Upper lobe of right lung (tissue), 1 donor: ENCODE results near the gene MT1M. TPM values are rescaled to one million over a fixed set of nuclear protein-coding genes. Genes with fewer than 3 reads are reported as not detected.
A peak's percentile ranks its signal among the peaks of the same experiment; 100 is the strongest.

Source experiments
- ATAC-seq: fragments of 200-7000 bp; cut with Tn5 transposase; one replicate; pipeline ENCODE4 v1.9.1; 2020; ENCODE audit warnings: mild to moderate bottlenecking, moderate library complexity
- DNase-seq: peaks from one replicate; pipeline ENCODE4 v3.0.0-alpha.2; 2020
- H3K27ac ChIP-seq: fragments of 200-600 bp; one replicate; pipeline ENCODE4 v1.8.0; 2022
- H3K27me3 ChIP-seq: fragments of 200-600 bp; one replicate; pipeline ENCODE4 v1.8.0; 2022; ENCODE audit warnings: mild to moderate bottlenecking
- H3K36me3 ChIP-seq: fragments of 200-600 bp; one replicate; pipeline ENCODE4 v1.8.0; 2022
- H3K4me1 ChIP-seq: fragments of 200-600 bp; one replicate; pipeline ENCODE4 v1.8.0; 2022
- H3K4me3 ChIP-seq: fragments of 200-600 bp; one replicate; pipeline ENCODE4 v1.8.0; 2022; ENCODE audit warnings: mild to moderate bottlenecking
- H3K9me3 ChIP-seq: fragments of 200-600 bp; one replicate; pipeline ENCODE4 v1.8.0; 2022
- intact Hi-C: fragments of 100-400 bp; cut with DNase I; formaldehyde crosslinking; loops from one replicate; pipeline ENCODE4 v1.11.0; 2022
- total RNA-seq: library from RNA; stranded (reverse); fragmentation: NEBNext Ultra II Directional; extraction: Animal tissue kit (Norgen Biotek cat#: 25700); gene quantifications from one replicate; pipeline ENCODE4 v1.2.1, GENCODE V29; 2021
- TF ChIP-seq, protein P1 (sequence below): fragments of 200-600 bp; IDR thresholded peaks from one replicate; pipeline ENCODE4 v1.8.0; 2022; ENCODE audit warnings: antibody characterized with exemption
- donor health status: DM: no; HTN: yes; CAD: no; lungs with severe emphysema.

MT1M gene
- total RNA-seq, 1 donor from 2014 or later: 40.3 TPM

DNA sequence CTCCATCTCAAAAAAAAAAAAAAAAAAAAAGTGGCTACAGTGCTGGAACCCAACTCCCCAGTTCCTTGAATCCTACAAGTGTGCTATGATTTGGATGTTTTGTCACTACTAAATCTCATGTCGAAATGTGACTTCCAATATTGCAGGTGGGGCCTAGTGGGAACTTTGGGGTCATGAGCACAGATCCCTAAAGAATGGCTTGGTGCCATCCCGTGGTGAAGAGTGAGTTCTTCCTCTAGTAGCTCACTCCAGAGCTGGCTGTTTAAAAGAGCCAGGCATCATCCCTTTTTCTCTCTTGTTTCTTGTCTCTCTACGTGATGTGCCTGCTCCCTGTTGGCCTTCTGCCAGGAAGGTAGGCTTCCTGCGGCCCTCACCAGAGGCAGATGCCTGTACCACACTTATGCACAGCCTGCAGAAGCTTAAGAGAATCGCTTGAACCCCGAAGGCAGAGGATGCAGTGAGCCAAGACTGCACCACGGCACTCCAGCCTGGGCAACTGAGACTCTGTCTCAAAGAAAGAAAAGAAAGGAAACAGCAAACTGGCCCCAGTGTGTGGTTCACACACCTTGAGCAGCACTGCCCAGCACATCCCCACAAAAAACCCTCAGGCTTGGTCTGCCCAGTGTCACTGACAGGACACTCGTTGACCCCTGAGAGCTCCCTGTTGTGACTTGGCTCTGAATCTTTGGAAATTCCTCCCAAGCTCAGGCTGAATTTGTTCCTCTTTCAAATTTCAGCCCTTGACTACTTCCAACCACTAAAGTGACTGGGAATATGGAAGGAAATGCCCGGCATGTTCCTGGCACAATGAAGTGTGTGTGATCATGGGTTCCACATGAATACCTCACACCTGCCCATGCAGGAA lies 3.7 kb upstream of the MT1M start:
- TF ChIP-seq, protein P1, sequence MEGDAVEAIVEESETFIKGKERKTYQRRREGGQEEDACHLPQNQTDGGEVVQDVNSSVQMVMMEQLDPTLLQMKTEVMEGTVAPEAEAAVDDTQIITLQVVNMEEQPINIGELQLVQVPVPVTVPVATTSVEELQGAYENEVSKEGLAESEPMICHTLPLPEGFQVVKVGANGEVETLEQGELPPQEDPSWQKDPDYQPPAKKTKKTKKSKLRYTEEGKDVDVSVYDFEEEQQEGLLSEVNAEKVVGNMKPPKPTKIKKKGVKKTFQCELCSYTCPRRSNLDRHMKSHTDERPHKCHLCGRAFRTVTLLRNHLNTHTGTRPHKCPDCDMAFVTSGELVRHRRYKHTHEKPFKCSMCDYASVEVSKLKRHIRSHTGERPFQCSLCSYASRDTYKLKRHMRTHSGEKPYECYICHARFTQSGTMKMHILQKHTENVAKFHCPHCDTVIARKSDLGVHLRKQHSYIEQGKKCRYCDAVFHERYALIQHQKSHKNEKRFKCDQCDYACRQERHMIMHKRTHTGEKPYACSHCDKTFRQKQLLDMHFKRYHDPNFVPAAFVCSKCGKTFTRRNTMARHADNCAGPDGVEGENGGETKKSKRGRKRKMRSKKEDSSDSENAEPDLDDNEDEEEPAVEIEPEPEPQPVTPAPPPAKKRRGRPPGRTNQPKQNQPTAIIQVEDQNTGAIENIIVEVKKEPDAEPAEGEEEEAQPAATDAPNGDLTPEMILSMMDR: no peak
- Histone ChIP-seq H3K27me3 (no peaks in the 10 kb centered on the region), H3K4me3 (no peak overlapping the region), H3K36me3 (no peaks in the 10 kb centered on the region), H3K4me1 (peaks cover 6% of the 10 kb centered on the region), H3K27ac (peak overlapping the region; percentile 2), H3K9me3 (no peaks in the 10 kb centered on the region)
- ATAC-seq (no peak), DNase-seq (no peak)
- intact Hi-C loops: no loop called here

GRCh38 chr16:56629531-56629930 lies 2.9 kb upstream of the MT1M start:
- H3K27ac ChIP-seq: no peak overlapping the region
- H3K27me3 ChIP-seq: peaks cover 6% of the 10 kb centered on the region
- peaks cover 6% of the 10 kb centered on the region for H3K4me1 ChIP-seq
- DNase-seq (no peak), ATAC-seq (no peak)
- no peak overlapping the region for H3K4me3 ChIP-seq
- H3K9me3 ChIP-seq: no peaks in the 10 kb centered on the region
- intact Hi-C loops: no loop called here
- H3K36me3 ChIP-seq: no peaks in the 10 kb centered on the region
- TF ChIP-seq, protein P1: no peak

DNA sequence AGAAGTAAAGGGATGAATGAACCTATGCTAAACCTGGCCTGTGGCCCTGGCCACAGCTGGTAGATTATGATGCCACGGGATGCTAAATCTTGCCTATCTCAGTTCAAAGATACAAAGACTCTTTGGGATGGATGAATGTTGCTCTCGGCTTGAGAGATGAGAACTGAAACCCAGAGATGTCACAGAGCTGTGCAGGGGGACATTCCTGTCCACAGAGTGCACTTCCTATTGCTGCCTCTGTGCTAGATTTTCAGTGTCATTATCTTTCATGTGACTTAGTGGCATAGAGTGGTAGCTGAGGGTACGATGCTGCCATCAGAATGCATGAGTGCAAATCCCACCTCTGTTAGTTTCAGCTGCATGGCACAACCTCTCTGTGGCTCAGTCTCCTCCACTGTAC lies 2.3 kb upstream of the MT1M start:
- no peak for DNase-seq
- TF ChIP-seq, protein P1: no peak

DNA sequence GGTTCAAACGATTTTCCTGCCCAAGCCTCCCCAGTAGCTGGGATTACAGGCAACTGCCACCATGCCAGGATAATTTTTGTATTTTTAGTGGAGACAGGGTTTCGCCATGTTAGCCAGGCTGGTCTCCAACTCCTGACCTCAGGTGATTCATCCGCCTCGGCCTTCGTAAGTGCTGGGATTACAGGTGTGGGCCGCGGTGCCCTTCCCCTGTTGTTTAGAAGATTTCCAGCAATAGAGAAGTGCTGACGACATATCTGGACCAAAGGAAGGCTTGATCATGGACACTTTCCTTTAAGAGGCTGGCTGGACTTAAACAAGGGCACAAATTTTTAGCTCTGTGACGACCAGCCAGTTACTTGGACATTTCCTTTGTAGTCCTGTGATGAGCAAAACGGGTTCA lies 1.3 kb upstream of the MT1M start:
- H3K36me3 ChIP-seq: no peaks in the 10 kb centered on the region
- H3K4me1 ChIP-seq: peaks cover 10% of the 10 kb centered on the region
- intact Hi-C loops: no loop called here
- TF ChIP-seq, protein P1: no peak
- no peaks in the 10 kb centered on the region for H3K9me3 ChIP-seq
- no peak for DNase-seq
- H3K27ac ChIP-seq: peak overlapping the region; percentile 83
- no peak for ATAC-seq
- H3K27me3 ChIP-seq: peaks cover 22% of the 10 kb centered on the region
- H3K4me3 ChIP-seq: no peak overlapping the region

More for the DNA sequence above, 2.3 kb upstream of the MT1M start:
- peaks cover 7% of the 10 kb centered on the region for H3K4me1 ChIP-seq
- H3K36me3 ChIP-seq: no peaks in the 10 kb centered on the region
- no peak for ATAC-seq
- H3K9me3 ChIP-seq: no peaks in the 10 kb centered on the region
- H3K4me3 ChIP-seq: no peak overlapping the region
- no peak overlapping the region for H3K27ac ChIP-seq
- intact Hi-C loops: no loop called here
- H3K27me3 ChIP-seq: peaks cover 12% of the 10 kb centered on the region

DNA sequence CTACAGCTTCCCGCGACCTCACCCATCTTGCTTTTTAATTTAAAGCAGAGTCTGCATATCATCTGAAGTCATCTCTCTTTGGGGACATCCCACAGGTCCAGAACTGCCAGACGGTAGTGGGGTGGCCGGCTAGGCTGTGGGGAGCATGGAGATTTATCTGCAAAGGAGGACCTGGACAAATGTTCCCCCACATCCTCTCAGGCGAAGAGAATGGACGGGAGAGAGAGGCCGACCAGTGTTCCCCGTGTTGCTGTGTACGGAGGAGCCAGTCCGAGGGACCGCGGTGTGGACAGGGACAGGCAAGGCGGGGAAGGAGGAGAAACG lies 665 bp upstream of the MT1M start:
- Histone ChIP-seq H3K27me3 (peaks cover 22% of the 10 kb centered on the region), H3K27ac (peak overlapping the region; percentile 83), H3K36me3 (no peaks in the 10 kb centered on the region), H3K4me1 (peaks cover 8% of the 10 kb centered on the region), H3K9me3 (no peaks in the 10 kb centered on the region), H3K4me3 (peak overlapping the region; percentile 46)
- ATAC-seq: no peak
- intact Hi-C loops: no loop called here
- TF ChIP-seq, protein P1: no peak
- no peak for DNase-seq
